ENCODE measurements around the gene FYN. TPM values are rescaled to one million over a fixed set of nuclear protein-coding genes. Genes with fewer than 3 reads are reported as not detected.

Gene FYN
- total and polyA plus RNA-seq, 2 of the 4 experiments (the other 2 are of a cell fraction) = 30.8 to 36.4 TPM

DNA sequence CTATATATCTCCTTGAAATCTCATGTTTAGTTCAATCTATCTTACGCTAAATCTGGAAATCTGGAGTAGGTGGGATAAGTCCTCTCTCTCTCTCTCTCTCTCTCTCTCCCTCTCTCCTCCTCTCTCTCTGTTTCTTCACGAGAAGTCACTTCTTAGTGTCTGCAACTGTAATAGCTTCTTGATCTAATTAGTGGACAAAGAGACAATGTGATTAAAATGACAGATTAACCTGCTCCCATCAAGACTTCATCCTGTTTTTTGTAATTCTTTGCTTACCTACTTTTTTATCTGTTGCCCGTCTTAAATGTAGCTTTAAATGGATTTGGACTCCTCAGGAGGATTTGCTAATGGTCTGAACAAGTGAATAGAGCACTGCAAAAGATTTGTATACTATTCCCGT lies 2.5 kb upstream of the FYN start:
- no peak for DNase-seq
- no peak overlapping the region for H3K4me3 ChIP-seq (ENCODE audit: insufficient read depth, low read depth, low read length)
- H3K4ac ChIP-seq (ENCODE audit: low read depth, low read length) = no peak overlapping the region
- H2AFZ ChIP-seq (replicated peaks; ENCODE audit: low read length, poor library complexity) = no peak overlapping the region
- H3K23ac ChIP-seq (ENCODE audit: low read depth, low read length) = no peak overlapping the region
- no peaks in the 10 kb centered on the region for H3K36me3 ChIP-seq (ENCODE audit: control insufficient read depth, insufficient read depth, low read length)
- no peak overlapping the region for H3K56ac ChIP-seq (ENCODE audit: extremely low read depth, insufficient read depth, low read length)
- intact Hi-C loops (cut with micrococcal nuclease) = no loop called here
- H3K14ac ChIP-seq (replicated peaks; ENCODE audit: low read depth, low read length) = no peak overlapping the region
- no peak overlapping the region for H3K9ac ChIP-seq (ENCODE audit: low read depth, low read length)
- H4K91ac ChIP-seq (ENCODE audit: insufficient read depth, low read depth, low read length) = no peak overlapping the region
- H4K20me1 ChIP-seq (ENCODE audit: insufficient read depth, low read length) = 0 out of 2 replicates have a peak, but pooled peaks cover under 1% of the 10 kb centered on the region
- peaks cover 3 to 17% of the 10 kb centered on the region in 2 experiments; a peak in 3 of 4 replicates for H3K79me1 ChIP-seq (ENCODE audit: low read depth in 1 of 2, low read length in 2 of 2)
- no peak overlapping the region for H4K8ac ChIP-seq (ENCODE audit: low read depth in 2 of 2, low read length in 2 of 2)
- 0 out of 2 replicates have a peak, but pooled peaks cover 2% of the 10 kb centered on the region for H3K27me3 ChIP-seq (ENCODE audit: control insufficient read depth, insufficient read depth, low read length)
- H3K27ac ChIP-seq (ENCODE audit: insufficient read depth, low read length) = no peak overlapping the region
- H3K9me3 ChIP-seq (ENCODE audit: control insufficient read depth, insufficient read depth, low read length) = no peaks in the 10 kb centered on the region
- H4K5ac ChIP-seq (ENCODE audit: low read depth, low read length) = no peak overlapping the region
- H3K18ac ChIP-seq (ENCODE audit: low read depth, low read length) = no peak overlapping the region
- WGBS, 2 experiments (ENCODE audit: extremely low coverage in 2 of 2, insufficient read length in 1 of 2) = no CpG with 5 or more reads among the region's 4 CpGs
- POLR2A ChIA-PET (ENCODE audit: unreplicated experiment) = no interaction called here
- H2BK20ac ChIP-seq (ENCODE audit: low read depth, low read length) = no peak overlapping the region
- H2BK5ac ChIP-seq (ENCODE audit: low read depth, low read length, poor library complexity, severe bottlenecking) = no peak overlapping the region
- in situ Hi-C loops (cut with MboI; ENCODE audit: low sequenced_read_pairs) = no loop called here
- no peak overlapping the region for H2BK15ac ChIP-seq (ENCODE audit: low read depth, low read length)
- no peak overlapping the region for H2AK9ac ChIP-seq (replicated peaks; ENCODE audit: low read depth, low read length, poor library complexity)
- no peak for ATAC-seq (ENCODE audit: low read depth)
- TF ChIP-seq CTCF (conservative IDR thresholded peaks at IDR 0.05; ENCODE audit: low read depth, low read length) (no peak), USF2 (IDR thresholded peaks at IDR 0.05; ENCODE audit: low read depth, low read length) (no peak), MAFK (IDR thresholded peaks at IDR 0.05; ENCODE audit: low read depth, low read length) (no peak), NFE2L2 (IDR thresholded peaks at IDR 0.05; ENCODE audit: low read depth, low read length) (no peak), SMC3 (IDR thresholded peaks at IDR 0.05; ENCODE audit: low read depth, low read length) (no peak), MAZ (IDR thresholded peaks at IDR 0.05; ENCODE audit: borderline replicate concordance, low read depth, low read length) (no peak), RFX5 (IDR thresholded peaks at IDR 0.05; ENCODE audit: low read depth, low read length) (no peak), MXI1 (IDR thresholded peaks at IDR 0.05; ENCODE audit: borderline replicate concordance, low read depth, low read length) (no peak), CEBPB (IDR thresholded peaks at IDR 0.05; ENCODE audit: low read depth, low read length) (no peak), RAD21 (IDR thresholded peaks at IDR 0.05; ENCODE audit: low read length) (no peak), BHLHE40 (IDR thresholded peaks at IDR 0.05; ENCODE audit: low read depth, low read length) (no peak), RCOR1 (IDR thresholded peaks at IDR 0.05; ENCODE audit: insufficient replicate concordance, low read length) (no peak), FOS (IDR thresholded peaks at IDR 0.05; ENCODE audit: low read depth, low read length) (no peak), CHD1 (IDR thresholded peaks at IDR 0.05; ENCODE audit: low read depth, low read length) (no peak), POLR2A (IDR thresholded peaks at IDR 0.05; ENCODE audit: low read depth, low read length) (no peak)
- TF ChIP-seq, protein P1, sequence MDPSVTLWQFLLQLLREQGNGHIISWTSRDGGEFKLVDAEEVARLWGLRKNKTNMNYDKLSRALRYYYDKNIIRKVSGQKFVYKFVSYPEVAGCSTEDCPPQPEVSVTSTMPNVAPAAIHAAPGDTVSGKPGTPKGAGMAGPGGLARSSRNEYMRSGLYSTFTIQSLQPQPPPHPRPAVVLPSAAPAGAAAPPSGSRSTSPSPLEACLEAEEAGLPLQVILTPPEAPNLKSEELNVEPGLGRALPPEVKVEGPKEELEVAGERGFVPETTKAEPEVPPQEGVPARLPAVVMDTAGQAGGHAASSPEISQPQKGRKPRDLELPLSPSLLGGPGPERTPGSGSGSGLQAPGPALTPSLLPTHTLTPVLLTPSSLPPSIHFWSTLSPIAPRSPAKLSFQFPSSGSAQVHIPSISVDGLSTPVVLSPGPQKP (IDR thresholded peaks at IDR 0.05; ENCODE audit: borderline replicate concordance, low read depth, low read length) = no peak
- no TSS peak for BruUV-seq (replicated peaks)
- peaks cover 3% of the 10 kb centered on the region; the same call in 1 of the 2 replicates for H3K9me1 ChIP-seq (ENCODE audit: insufficient read depth, low read length)
- no peaks in the 10 kb centered on the region for H3K4me1 ChIP-seq (ENCODE audit: control insufficient read depth, insufficient read depth, low read length)
- no peak overlapping the region for H2BK120ac ChIP-seq (ENCODE audit: low read depth, low read length)
- no peak overlapping the region for H3K4me2 ChIP-seq (ENCODE audit: low read depth, low read length)
- dilution Hi-C loops (cut with HindIII; ENCODE audit: low sequenced_read_pairs, unreplicated experiment) = no loop called here
- CTCF ChIA-PET = interaction anchor here (0.7 kb wide), 1 partner anchor 49 kb away, joined by 3 read pairs; no protein-coding TSS in a partner anchor
- H2AK5ac ChIP-seq (ENCODE audit: low read depth, low read length) = no peak overlapping the region

All from IMR-90 (cell line).